IgD-negative memory B cell (primary cell): ENCODE data around the gene UBL7. TPM values are rescaled to one million over a fixed set of nuclear protein-coding genes. Genes with fewer than 3 reads are reported as not detected.

Experiments used
- H3K27ac Mint-ChIP-seq, 3 donors: one replicate each; pipeline ENCODE4 v1.8.0; 2020 to 2022; ENCODE audit warnings: mild to moderate bottlenecking in 3 of 3, mixed read lengths in 3 of 3, moderate library complexity in 1 of 3
- H3K27me3 Mint-ChIP-seq: one replicate; pipeline ENCODE4 v1.8.0; 2021; ENCODE audit warnings: mixed read lengths
- H3K36me3 Mint-ChIP-seq: one replicate; pipeline ENCODE4 v1.8.0; 2020; ENCODE audit warnings: mild to moderate bottlenecking, mixed read lengths
- H3K4me1 Mint-ChIP-seq, 3 donors: one replicate each; pipeline ENCODE4 v1.8.0; 2020 to 2022; ENCODE audit warnings: mixed read lengths in 3 of 3, mild to moderate bottlenecking in 1 of 3
- H3K4me3 Mint-ChIP-seq, 4 donors: one replicate each; pipeline ENCODE4 v1.8.0; 2020 to 2022; ENCODE audit warnings: mild to moderate bottlenecking in 4 of 4, mixed read lengths in 4 of 4, moderate library complexity in 3 of 4
- H3K9me3 Mint-ChIP-seq, 3 donors: one replicate each; pipeline ENCODE4 v1.8.0; 2020 to 2021; ENCODE audit warnings: mixed read lengths in 3 of 3, mild to moderate bottlenecking in 1 of 3
- polyA plus RNA-seq: library from polyadenylated mRNA; unstranded; fragments of 300-500 nt; fragmentation: Illumina TruSeq; gene quantifications from one replicate; pipeline ENCODE4 v1.2.3, GENCODE V29; 2021

Gene UBL7, protein sequence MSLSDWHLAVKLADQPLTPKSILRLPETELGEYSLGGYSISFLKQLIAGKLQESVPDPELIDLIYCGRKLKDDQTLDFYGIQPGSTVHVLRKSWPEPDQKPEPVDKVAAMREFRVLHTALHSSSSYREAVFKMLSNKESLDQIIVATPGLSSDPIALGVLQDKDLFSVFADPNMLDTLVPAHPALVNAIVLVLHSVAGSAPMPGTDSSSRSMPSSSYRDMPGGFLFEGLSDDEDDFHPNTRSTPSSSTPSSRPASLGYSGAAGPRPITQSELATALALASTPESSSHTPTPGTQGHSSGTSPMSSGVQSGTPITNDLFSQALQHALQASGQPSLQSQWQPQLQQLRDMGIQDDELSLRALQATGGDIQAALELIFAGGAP
- polyA plus RNA-seq = 123 TPM

DNA sequence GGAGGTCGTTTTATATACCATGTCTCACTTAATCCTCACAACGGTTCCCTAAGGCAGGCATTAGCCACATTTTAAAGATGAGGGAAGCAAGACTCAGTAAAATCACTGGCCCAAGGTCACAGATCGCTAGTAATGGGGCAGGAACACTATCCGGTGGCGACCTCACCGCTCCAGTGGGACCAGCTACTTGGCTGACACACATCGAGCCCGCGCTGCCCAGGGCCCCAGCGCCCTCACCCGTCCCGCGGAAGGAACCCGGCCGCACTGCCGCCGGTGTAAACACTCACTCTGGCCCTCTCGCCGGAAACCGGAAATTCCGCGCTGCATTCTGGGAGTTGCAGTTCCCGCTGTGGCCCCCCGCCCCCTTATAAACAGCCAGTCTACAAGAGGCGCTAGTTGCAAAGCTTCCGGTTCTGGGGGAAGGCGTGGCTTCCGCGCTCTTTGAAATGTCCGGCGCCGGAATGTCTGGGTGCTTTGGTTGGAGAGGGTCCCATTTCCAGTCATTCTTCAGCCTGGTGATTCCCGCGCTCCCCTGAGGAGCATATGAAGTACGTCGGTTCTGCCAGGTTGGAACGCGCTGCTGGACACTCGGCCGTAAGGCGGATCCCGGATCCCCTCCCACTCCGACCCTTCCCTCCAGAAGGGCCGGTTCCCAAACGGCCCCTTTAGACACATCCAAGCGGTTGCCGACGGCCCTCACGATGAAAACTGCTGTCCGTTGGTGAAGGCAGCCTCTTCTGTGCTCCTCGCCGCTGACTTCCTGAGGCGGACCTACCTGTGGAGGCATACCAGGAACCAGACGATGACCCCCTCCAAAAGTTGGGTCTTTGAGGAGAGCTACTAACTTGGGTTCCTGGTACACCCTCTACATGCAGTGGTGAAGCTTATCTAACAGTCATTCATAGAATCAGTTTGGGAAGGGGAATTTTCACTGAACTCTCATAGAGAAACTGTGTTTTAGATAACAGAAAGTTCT is at the start of gene UBL7:
UBL7 (minus strand) TSS at position 290 of the 976 bp plus-strand sequence. CDS start 2,293 bp downstream, outside the sequence.
- Mint-ChIP-seq H3K4me1 (peaks cover 25 to 46% (median 35%) of the 10 kb centered on the region in 3 donors), H3K36me3 (peaks cover 5% of the 10 kb centered on the region), H3K27ac (peak within 1 kb of the TSS; percentile 45 to 93 (median 84))

DNA sequence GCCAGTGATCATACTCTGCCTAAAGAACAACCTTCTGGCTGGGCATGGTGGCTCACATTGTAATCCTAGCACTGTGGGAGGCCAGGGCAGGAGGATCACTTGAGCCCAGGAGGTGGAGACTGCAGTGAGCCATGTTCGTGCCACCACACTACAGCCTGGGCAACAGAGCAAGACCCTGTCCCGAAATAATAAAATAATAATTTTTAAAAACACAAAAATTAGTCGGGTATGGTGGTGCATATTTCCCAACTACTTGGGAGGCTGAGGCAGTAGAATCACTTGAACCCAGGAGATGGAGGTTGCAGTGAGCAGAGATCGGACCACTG is 45.5 kb upstream of the UBL7 start:
- Mint-ChIP-seq H3K27ac (no peak overlapping the region), H3K4me1 (peaks cover 0 to 1% (median 0%) of the 10 kb centered on the region in 3 donors), H3K27me3 (no peaks in the 10 kb centered on the region), H3K9me3 (no peaks in the 10 kb centered on the region), H3K4me3 (no peak overlapping the region), H3K36me3 (peaks cover 11% of the 10 kb centered on the region)

More for the DNA sequence above, at the start of gene UBL7:
- Mint-ChIP-seq H3K27me3 (peaks cover 7% of the 10 kb centered on the region), H3K9me3 (no peaks in the 10 kb centered on the region), H3K4me3 (peak within 1 kb of the TSS; percentile 91 to 95 (median 94))

DNA sequence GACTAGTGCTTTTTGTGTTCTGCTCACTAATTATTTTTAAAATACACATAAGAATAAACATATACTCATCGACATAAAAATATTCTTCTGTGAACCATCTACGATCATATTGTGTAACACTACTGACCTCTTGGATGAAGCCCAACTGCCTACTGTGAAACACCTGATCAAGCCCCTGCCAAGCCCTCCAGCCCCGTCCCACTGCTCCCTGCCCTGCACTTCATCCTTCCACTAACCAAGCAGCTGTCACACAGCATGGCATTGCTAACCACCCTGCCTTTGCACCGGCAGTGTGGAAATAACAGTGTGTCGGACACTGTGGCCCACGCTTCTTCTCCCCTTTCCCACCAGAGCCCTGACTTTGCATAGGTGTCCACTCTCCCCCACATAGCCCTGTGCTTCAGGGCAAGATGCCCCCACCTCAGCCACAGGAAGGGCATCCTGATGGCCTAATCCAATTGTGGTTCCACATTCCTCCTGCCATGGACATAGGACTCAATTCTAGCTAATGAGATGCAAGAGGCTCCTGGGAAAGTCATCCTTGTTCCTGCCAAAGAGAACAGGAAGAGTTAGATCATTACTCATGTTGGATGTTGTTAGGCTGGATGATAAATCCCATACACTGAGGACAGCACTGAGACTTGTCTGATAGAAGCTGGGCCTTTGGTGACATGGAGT is 45.0 kb upstream of the UBL7 start:
- Mint-ChIP-seq H3K27me3 (no peaks in the 10 kb centered on the region), H3K9me3 (no peaks in the 10 kb centered on the region), H3K27ac (no peak overlapping the region), H3K36me3 (peaks cover 11% of the 10 kb centered on the region), H3K4me3 (no peak overlapping the region), H3K4me1 (peaks cover 0 to 1% (median 0%) of the 10 kb centered on the region in 3 donors)

DNA sequence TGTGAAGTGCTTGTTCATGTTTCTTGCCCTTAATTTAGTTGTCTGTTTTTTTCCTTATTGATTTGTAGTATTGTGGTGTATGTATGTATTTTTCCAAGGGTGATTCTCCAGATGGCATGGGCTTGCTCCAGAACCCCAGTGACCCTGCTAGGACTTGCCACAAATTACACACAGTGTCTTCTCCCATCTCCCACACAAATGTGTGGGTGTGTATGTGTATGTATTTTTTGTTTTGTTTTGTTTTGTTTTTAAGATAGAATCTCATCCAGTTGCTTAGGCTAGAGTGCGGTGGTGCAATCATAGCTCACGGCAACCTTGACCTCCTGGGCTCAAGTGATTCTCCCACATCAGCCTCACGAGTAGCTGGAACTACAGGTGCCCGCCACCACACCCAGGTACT is 43.9 kb upstream of the UBL7 start:
- Mint-ChIP-seq H3K9me3 (no peaks in the 10 kb centered on the region), H3K27me3 (no peaks in the 10 kb centered on the region)

DNA sequence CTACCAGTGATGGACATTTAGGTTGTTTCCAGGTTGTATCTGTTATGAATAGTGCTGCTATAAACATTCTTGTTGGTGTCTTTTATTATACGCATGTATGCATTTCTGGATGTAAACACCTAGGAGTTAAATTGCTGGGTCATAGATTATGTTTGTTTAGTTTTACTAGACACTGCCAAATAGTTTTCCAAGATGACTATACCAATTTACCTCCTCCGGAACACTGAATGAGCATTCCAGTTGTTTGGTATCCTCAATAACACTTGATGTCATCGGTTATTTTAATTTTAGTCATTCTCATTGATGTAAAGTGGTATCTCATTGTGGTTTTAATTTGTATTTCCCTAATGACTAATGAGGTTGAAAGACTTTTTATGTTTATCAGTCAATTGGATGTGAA is 43.5 kb upstream of the UBL7 start:
- Mint-ChIP-seq H3K36me3 (peaks cover 11% of the 10 kb centered on the region), H3K27ac (no peak overlapping the region), H3K4me1 (peaks cover 0 to 1% (median 0%) of the 10 kb centered on the region in 3 donors), H3K9me3 (no peaks in the 10 kb centered on the region), H3K4me3 (no peak overlapping the region), H3K27me3 (no peaks in the 10 kb centered on the region)

More for the DNA sequence above, 43.9 kb upstream of the UBL7 start:
- Mint-ChIP-seq H3K4me1 (peaks cover 0 to 1% (median 0%) of the 10 kb centered on the region in 3 donors), H3K27ac (no peak overlapping the region), H3K4me3 (no peak overlapping the region), H3K36me3 (peaks cover 11% of the 10 kb centered on the region)

DNA sequence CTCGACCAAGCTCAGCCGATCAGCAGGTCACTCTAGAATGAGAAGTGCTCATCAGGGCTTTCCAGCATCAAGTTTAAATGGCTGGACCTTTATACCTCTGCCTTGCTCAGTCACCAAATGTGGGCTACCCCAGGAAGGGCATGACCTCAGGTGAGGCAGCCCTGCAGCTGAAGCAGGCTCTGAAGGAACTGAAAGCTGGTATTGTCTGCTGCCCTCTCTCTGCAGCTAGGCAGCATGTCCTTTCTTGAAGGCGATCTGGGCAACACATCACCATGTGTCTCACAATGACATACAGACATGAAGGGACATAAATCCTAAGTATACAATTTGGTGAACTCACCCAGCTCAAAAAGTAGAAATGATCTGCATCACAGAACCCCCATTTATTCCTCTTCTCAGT is 41.3 kb upstream of the UBL7 start:
- Mint-ChIP-seq H3K9me3 (no peaks in the 10 kb centered on the region), H3K27me3 (no peaks in the 10 kb centered on the region), H3K27ac (no peak overlapping the region), H3K36me3 (peaks cover 11% of the 10 kb centered on the region), H3K4me1 (peaks cover 0 to 3% (median 0%) of the 10 kb centered on the region in 3 donors), H3K4me3 (no peak overlapping the region)

DNA sequence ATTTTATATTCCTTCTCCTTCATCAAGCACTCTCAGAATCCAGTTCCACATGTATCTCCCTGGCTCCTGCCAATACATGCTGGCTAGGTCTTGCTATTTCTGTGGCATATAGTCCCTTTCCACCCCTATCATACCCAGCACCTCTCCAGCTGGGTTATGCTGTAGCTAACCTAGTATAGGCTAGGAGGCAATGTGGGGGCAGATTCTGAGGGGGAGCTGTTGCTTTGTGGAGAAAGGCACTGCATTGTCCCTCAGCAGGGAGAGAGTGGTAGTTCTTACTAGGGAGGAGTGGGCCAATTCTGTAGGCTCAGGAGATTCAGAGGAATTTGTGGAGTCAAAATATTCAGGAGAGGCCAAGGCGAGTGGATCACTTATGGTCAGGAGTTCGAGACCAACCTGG is 39.4 kb upstream of the UBL7 start:
- H3K27ac Mint-ChIP-seq = no peak overlapping the region
- peaks cover 0 to 4% (median 0%) of the 10 kb centered on the region in 3 donors for H3K4me1 Mint-ChIP-seq
- peaks cover 11% of the 10 kb centered on the region for H3K36me3 Mint-ChIP-seq
- no peaks in the 10 kb centered on the region for H3K9me3 Mint-ChIP-seq
- H3K4me3 Mint-ChIP-seq = no peak overlapping the region
- H3K27me3 Mint-ChIP-seq = no peaks in the 10 kb centered on the region

DNA sequence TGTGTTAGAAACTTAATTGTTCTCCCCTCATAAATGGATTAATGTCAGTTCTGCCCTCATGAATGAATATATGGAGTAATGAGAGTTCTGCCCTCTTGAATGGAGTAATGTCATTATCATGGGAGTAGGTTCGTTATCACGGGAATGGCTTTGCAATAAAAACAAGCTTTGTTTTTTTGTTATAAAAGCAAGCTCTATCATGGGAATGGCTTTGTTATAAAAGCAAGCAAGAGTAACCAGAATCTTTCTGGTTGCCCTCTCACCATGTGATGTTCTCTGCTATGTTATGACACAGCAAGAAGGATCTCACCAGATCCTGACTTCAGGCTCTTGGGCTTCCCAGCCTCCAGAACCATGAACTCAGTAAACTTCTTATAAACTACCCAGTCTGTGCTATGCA is 38.4 kb upstream of the UBL7 start:
- H3K27ac Mint-ChIP-seq = no peak overlapping the region
- peaks cover 0 to 4% (median 0%) of the 10 kb centered on the region in 3 donors for H3K4me1 Mint-ChIP-seq
- no peaks in the 10 kb centered on the region for H3K9me3 Mint-ChIP-seq
- no peaks in the 10 kb centered on the region for H3K27me3 Mint-ChIP-seq
- H3K4me3 Mint-ChIP-seq = no peak overlapping the region
- peaks cover 11% of the 10 kb centered on the region for H3K36me3 Mint-ChIP-seq

DNA sequence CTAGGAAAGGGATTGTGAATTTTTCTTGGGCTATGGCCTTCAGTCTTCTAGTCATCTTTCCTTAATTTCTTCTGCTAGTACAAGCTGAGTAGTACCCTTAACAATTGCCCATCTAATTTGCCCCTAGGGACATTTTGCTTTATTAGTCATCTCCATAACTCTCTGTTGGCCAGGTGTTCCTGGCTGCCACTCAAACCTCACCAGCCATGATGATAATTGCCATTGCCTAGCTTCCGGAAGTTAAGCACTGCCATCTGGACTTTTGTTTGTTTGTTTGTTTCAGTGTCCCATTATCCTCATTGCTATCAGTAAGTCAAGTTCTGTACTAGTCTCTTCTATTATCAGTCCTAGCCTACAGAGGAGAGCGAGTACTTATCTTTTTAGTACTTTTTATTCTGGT is 36.6 kb upstream of the UBL7 start:
- H3K27ac Mint-ChIP-seq = no peak overlapping the region
- H3K36me3 Mint-ChIP-seq = peaks cover 3% of the 10 kb centered on the region
- no peaks in the 10 kb centered on the region for H3K27me3 Mint-ChIP-seq
- no peaks in the 10 kb centered on the region for H3K9me3 Mint-ChIP-seq
- H3K4me3 Mint-ChIP-seq = no peak overlapping the region
- H3K4me1 Mint-ChIP-seq = peaks cover 0 to 4% (median 0%) of the 10 kb centered on the region in 3 donors

DNA sequence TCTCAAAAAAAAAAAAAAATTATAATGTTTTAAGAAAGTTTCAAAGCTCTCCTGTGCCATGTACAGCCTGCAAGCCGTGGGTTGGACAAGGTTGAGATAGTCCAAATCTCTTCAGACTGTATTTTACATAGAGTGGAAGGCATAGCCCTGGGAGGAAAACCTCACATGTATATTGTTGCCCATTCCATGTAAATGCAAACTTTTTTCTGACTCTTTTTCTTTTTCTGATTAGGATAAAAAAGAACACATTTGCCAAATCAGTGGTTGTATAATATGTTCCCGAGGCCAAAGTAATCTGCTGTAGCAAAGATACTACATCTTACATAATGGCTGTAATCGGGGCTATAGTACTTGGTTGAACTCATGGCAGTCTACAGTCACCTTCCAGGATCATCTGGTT is 35.7 kb upstream of the UBL7 start:
- H3K27ac Mint-ChIP-seq = peak overlapping the region in 1 of 3 donors; percentile 44
- no peaks in the 10 kb centered on the region for H3K9me3 Mint-ChIP-seq
- H3K36me3 Mint-ChIP-seq = peaks cover 3% of the 10 kb centered on the region
- peaks cover 0 to 3% (median 0%) of the 10 kb centered on the region in 3 donors for H3K4me1 Mint-ChIP-seq
- no peak overlapping the region for H3K4me3 Mint-ChIP-seq
- no peaks in the 10 kb centered on the region for H3K27me3 Mint-ChIP-seq

DNA sequence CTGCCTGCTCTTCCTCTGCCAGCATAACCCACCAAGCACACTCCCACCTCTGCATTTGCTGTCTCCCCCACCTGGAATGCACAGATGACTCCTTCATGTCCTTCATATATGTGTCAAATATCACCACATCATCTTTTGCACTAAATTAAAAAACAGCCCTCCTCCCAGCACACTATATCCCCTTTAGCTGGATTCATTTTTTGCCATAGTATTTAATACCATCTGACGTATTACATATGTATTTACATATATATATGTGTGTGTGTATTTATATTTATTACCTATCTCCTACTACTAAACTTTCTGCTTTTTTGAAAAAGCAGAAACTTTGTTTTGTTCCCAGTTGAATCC is 29.4 kb upstream of the UBL7 start:
- Mint-ChIP-seq H3K9me3 (no peaks in the 10 kb centered on the region), H3K36me3 (peaks cover 3% of the 10 kb centered on the region), H3K4me3 (no peak overlapping the region), H3K27me3 (no peaks in the 10 kb centered on the region), H3K27ac (no peak overlapping the region), H3K4me1 (peaks cover 0 to 8% (median 6%) of the 10 kb centered on the region in 3 donors)

DNA sequence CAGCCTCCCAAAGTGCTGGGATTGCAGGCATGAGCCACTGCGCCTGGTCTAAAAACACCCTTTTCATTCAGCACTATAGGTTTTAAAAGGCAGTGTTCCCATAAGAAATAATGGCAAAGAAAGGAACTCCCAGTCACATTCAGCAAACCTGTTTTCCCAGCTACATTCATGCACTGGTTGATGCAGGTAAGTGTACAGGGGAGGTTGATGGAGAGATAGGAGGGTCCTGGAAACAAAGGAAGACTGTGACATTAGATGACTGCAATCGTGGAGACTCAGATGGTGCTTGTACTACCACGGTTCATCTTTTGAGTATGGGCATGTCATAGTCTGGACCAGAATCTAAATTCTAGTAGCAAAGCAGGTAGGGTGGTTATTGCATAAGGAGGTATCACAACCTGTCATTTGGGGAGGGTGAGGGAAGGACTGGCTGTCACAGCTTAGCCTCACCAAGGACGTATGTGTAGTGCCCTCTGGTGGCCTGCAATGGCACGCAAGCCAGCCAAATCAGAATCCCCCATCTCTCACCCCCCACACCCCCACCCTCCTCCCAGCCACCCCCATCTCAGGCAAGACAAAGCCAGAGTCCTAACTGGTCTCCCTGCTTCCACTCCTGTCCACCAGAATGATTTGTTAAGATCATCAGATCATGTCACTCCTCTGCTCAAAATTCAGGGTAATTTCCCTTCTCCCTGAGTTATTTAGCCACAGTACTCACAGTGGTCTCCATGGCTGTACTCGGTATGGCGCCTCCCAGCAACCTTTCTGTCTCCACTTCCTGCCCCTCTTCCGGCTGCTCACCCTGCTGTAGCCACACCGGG is 28.8 kb upstream of the UBL7 start:
- H3K27ac Mint-ChIP-seq = no peak overlapping the region
- no peak overlapping the region for H3K4me3 Mint-ChIP-seq
- H3K27me3 Mint-ChIP-seq = no peaks in the 10 kb centered on the region
- H3K4me1 Mint-ChIP-seq = peaks cover 0 to 8% (median 6%) of the 10 kb centered on the region in 3 donors
- peaks cover 3% of the 10 kb centered on the region for H3K36me3 Mint-ChIP-seq
- no peaks in the 10 kb centered on the region for H3K9me3 Mint-ChIP-seq

DNA sequence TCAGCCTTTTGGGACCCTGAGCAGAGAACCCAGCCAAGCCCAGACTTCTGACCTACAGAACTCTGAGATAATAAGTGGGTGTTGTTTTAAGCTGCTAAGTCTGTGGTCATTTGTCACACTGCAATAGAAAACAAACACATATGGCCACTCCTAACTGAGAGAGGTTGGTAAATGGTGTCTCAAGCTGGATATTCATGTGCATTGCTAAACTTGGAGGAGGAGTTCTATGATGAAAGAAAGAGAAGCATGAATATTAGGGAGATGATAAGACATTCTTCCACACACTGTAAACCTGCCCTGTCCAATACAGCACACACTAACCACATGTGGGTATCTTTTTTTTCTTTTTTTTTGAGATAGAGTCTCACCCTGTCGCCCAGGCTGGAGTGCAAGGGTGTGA is 27.8 kb upstream of the UBL7 start:
- H3K27me3 Mint-ChIP-seq = no peaks in the 10 kb centered on the region
- H3K4me3 Mint-ChIP-seq = no peak overlapping the region
- H3K27ac Mint-ChIP-seq = no peak overlapping the region
- H3K36me3 Mint-ChIP-seq = peaks cover 5% of the 10 kb centered on the region
- no peaks in the 10 kb centered on the region for H3K9me3 Mint-ChIP-seq
- H3K4me1 Mint-ChIP-seq = peaks cover 0 to 8% (median 8%) of the 10 kb centered on the region in 3 donors

DNA sequence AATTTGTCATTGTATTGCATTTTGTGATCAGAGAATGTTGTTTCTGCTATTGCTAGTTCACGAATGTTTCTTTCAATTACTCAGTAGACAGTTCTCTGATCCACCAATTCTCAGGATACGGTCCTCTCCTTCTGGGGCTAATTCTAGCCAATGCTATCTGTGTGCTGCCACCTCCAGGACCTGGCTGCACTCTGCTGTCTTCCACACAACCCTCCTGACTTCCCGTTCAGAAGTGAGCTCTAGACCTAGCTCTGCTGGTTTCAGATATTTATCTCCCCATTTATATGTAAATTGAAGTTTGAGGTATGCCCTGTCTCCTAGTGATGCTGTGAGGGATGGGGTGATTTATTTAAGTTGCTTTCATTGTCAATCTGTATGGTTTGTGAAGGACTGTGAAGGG is 21.7 kb upstream of the UBL7 start:
- no peaks in the 10 kb centered on the region for H3K27me3 Mint-ChIP-seq
- no peak overlapping the region for H3K27ac Mint-ChIP-seq
- H3K4me1 Mint-ChIP-seq = peaks cover 0 to 5% (median 0%) of the 10 kb centered on the region in 3 donors
- no peak overlapping the region for H3K4me3 Mint-ChIP-seq
- H3K9me3 Mint-ChIP-seq = no peaks in the 10 kb centered on the region
- H3K36me3 Mint-ChIP-seq = peaks cover 13% of the 10 kb centered on the region
